ENCODE measurements around the gene FOCAD.

FOCAD gene

DNA sequence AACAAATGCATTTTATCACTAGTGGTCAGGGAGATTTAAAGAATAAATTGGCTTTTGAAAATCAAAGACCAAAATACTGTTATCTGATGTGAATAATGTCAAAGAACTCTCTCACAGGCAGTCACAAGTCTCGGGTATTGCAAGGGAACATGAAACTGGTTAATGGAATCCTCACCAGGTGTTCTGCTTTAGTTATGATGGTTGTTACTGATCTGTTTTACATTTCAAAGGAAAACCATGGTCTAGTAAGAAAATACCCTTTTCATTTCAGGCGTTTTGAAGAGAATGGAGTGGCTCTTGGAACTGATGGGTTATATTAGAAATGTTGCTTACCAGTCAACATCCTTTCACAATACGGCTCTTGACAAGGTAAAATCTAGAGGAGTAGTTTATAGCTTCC, 304.0 kb downstream of the FOCAD start:
- Histone ChIP-seq H3K27ac (ENCODE audit: low read depth, low read length) (no peak overlapping the region), H3K4me1 (ENCODE audit: control insufficient read depth, insufficient read depth, low read length) (peaks cover 7% of the 10 kb centered on the region), H3K4me3 (ENCODE audit: low read depth, low read length) (no peak overlapping the region), H3K9me3 (ENCODE audit: control insufficient read depth, insufficient read depth, low read depth, low read length) (no peaks in the 10 kb centered on the region), H3K27me3 (ENCODE audit: control insufficient read depth, insufficient read depth, low read length) (no peaks in the 10 kb centered on the region), H3K9ac (ENCODE audit: low read length) (no peak overlapping the region), H3K36me3 (ENCODE audit: control insufficient read depth, insufficient read depth, low read length) (peaks cover 23% of the 10 kb centered on the region)

DNA sequence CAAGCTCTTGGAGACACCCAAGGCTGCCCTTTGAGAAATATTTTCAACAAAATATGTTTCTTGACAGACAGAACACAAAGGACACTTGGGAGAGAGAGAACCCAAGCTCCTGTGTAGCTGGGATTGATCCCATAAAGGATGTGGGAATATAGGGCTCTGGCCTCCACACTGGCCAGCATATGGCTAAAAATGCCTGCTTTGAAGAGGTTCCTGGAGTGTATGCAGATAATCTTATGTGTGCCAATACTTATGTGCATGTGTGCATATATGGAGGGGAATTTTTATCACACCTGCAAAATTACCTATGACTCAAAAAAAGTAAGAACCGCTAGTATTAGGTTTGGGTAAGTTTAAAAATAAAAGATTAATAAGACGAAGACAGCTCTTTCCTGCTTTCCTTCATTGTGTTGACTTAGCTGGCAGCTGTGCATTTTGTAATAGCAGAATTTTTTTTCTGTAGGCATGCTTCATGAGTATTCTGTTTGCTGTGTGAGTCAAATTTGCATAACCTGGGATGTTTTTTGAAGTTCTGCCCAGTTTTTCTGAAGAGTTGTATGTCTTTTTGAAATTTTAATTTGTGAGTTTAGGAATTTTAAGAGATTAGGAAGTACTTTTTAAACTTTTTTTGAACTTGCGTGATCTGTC, 304.7 kb downstream of the FOCAD start:
- H3K27ac ChIP-seq (ENCODE audit: low read depth, low read length) = no peak overlapping the region
- peaks cover 22% of the 10 kb centered on the region for H3K36me3 ChIP-seq (ENCODE audit: control insufficient read depth, insufficient read depth, low read length)
- no peak overlapping the region for H3K4me3 ChIP-seq (ENCODE audit: low read depth, low read length)
- no peaks in the 10 kb centered on the region for H3K27me3 ChIP-seq (ENCODE audit: control insufficient read depth, insufficient read depth, low read length)
- H3K4me1 ChIP-seq (ENCODE audit: control insufficient read depth, insufficient read depth, low read length) = peaks cover 7% of the 10 kb centered on the region
- no peaks in the 10 kb centered on the region for H3K9me3 ChIP-seq (ENCODE audit: control insufficient read depth, insufficient read depth, low read depth, low read length)
- no peak overlapping the region for H3K9ac ChIP-seq (ENCODE audit: low read length)

DNA sequence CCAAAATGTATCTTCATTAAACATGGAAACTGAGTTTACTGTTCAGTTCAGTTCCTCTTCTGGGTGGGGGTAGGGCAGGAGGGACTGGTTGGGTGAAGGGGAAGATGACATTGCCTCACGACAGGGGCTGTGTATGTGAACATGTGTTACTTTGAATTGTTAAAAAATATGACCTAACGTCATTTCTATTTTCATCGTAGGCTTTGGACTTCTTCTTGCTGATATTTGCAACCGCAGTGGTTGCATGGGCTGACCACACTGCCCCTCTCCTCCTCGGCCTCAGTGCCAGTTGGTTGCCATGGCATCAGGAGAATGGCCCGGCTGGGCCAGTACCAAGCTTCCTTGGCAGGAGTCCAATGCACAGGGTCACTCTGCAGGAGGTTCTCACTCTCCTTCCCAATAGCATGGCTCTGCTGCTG, 305.9 kb downstream of the FOCAD start:
- H3K9me3 ChIP-seq (ENCODE audit: control insufficient read depth, insufficient read depth, low read depth, low read length) = no peaks in the 10 kb centered on the region
- H3K27ac ChIP-seq (ENCODE audit: low read depth, low read length) = no peak overlapping the region
- H3K36me3 ChIP-seq (ENCODE audit: control insufficient read depth, insufficient read depth, low read length) = peaks cover 22% of the 10 kb centered on the region
- no peaks in the 10 kb centered on the region for H3K27me3 ChIP-seq (ENCODE audit: control insufficient read depth, insufficient read depth, low read length)
- H3K4me1 ChIP-seq (ENCODE audit: control insufficient read depth, insufficient read depth, low read length) = peaks cover 7% of the 10 kb centered on the region
- H3K4me3 ChIP-seq (ENCODE audit: low read depth, low read length) = no peak overlapping the region
- H3K9ac ChIP-seq (ENCODE audit: low read length) = no peak overlapping the region

GRCh38 chr9:20990867-20991266, 306.8 kb downstream of the FOCAD start:
- peaks cover 22% of the 10 kb centered on the region for H3K36me3 ChIP-seq (ENCODE audit: control insufficient read depth, insufficient read depth, low read length)
- H3K9me3 ChIP-seq (ENCODE audit: control insufficient read depth, insufficient read depth, low read depth, low read length) = no peaks in the 10 kb centered on the region
- peaks cover 7% of the 10 kb centered on the region for H3K4me1 ChIP-seq (ENCODE audit: control insufficient read depth, insufficient read depth, low read length)
- H3K9ac ChIP-seq (ENCODE audit: low read length) = no peak overlapping the region
- no peaks in the 10 kb centered on the region for H3K27me3 ChIP-seq (ENCODE audit: control insufficient read depth, insufficient read depth, low read length)
- no peak overlapping the region for H3K4me3 ChIP-seq (ENCODE audit: low read depth, low read length)
- no peak overlapping the region for H3K27ac ChIP-seq (ENCODE audit: low read depth, low read length)

GRCh38 chr9:20994486-20994885, 310.4 kb downstream of the FOCAD start:
- Histone ChIP-seq H3K9me3 (ENCODE audit: control insufficient read depth, insufficient read depth, low read depth, low read length) (no peaks in the 10 kb centered on the region), H3K4me3 (ENCODE audit: low read depth, low read length) (no peak overlapping the region), H3K4me1 (ENCODE audit: control insufficient read depth, insufficient read depth, low read length) (no peaks in the 10 kb centered on the region), H3K27ac (ENCODE audit: low read depth, low read length) (no peak overlapping the region), H3K36me3 (ENCODE audit: control insufficient read depth, insufficient read depth, low read length) (peaks cover 11% of the 10 kb centered on the region), H3K27me3 (ENCODE audit: control insufficient read depth, insufficient read depth, low read length) (no peaks in the 10 kb centered on the region), H3K9ac (ENCODE audit: low read length) (no peak overlapping the region)

DNA sequence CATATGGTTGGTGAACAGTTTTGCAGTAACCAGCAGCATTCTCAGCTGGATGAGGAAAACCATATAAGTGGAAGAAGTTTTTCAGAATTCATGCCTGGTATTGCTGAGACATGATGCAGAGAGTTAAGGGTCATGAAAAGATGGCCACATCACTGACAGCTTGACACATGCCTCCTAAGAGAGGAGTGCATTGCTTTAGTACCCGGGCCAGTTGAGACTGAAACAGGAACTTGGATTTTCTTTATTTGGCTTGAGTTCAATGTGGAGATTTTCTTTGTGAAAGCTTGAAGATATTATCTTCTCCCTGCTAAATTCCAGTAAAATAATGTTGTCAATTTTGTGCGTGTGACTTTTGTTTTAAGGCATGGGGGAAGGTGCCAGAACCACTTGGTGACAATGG, 311.6 kb downstream of the FOCAD start:
- H3K4me3 ChIP-seq (ENCODE audit: low read depth, low read length) = no peak overlapping the region
- no peaks in the 10 kb centered on the region for H3K4me1 ChIP-seq (ENCODE audit: control insufficient read depth, insufficient read depth, low read length)
- no peaks in the 10 kb centered on the region for H3K27me3 ChIP-seq (ENCODE audit: control insufficient read depth, insufficient read depth, low read length)
- H3K9me3 ChIP-seq (ENCODE audit: control insufficient read depth, insufficient read depth, low read depth, low read length) = no peaks in the 10 kb centered on the region
- no peak overlapping the region for H3K27ac ChIP-seq (ENCODE audit: low read depth, low read length)
- H3K9ac ChIP-seq (ENCODE audit: low read length) = no peak overlapping the region
- H3K36me3 ChIP-seq (ENCODE audit: control insufficient read depth, insufficient read depth, low read length) = peaks cover 1% of the 10 kb centered on the region

DNA sequence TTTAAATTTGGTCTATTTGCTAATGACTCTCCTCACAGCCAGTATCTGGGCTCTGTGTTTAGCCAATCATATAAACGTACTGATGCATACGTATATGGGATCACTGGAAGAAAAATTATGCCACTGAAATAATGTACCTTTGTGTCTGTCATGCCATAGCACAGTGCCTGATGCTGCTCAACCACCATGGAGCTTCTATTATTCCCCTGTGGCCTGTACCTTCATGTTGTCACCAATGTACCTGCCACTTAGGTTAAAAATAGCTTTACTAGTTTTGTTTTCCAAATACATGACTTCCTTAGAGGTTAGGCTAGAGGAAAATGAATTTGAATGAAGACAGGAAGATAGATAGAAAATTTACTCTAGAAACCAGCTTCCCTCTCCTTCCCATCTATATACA, 312.8 kb downstream of the FOCAD start:
- H3K9me3 ChIP-seq (ENCODE audit: control insufficient read depth, insufficient read depth, low read depth, low read length) = no peaks in the 10 kb centered on the region
- no peaks in the 10 kb centered on the region; the same call in 1 of the 2 replicates for H3K36me3 ChIP-seq (ENCODE audit: control insufficient read depth, insufficient read depth, low read length)
- H3K27ac ChIP-seq (ENCODE audit: low read depth, low read length) = no peak overlapping the region
- no peaks in the 10 kb centered on the region for H3K4me1 ChIP-seq (ENCODE audit: control insufficient read depth, insufficient read depth, low read length)
- H3K27me3 ChIP-seq (ENCODE audit: control insufficient read depth, insufficient read depth, low read length) = no peaks in the 10 kb centered on the region
- no peak overlapping the region for H3K4me3 ChIP-seq (ENCODE audit: low read depth, low read length)
- no peak overlapping the region for H3K9ac ChIP-seq (ENCODE audit: low read length)

DNA sequence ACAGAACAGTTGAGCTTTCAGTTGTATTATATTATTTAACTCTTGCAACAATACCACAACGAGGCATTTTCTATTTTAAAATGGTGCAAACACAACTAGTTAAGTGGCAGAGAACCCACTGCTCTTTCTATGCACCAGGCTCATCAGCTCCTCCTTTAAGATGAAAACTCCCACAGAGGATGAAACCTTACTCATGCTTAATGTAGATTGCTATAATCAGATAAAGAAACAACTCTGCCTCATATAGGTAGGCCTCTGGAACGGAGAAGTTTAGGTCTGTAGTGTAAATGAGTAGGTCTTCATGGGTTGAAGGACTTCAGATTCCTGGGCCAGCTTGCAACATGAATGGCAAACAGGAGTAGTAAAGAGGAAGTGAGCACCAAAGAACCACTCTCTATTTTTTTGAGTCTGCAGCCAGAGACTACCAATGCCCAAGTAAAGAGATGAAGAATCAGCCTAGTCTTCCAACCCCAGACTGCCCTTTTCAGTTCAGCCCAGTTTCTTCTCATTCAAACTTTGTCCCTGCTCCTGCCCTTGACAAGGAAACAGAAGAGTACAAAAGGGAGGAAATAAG, 313.5 kb downstream of the FOCAD start:
- Histone ChIP-seq H3K27ac (ENCODE audit: low read depth, low read length) (no peak overlapping the region), H3K9ac (ENCODE audit: low read length) (no peak overlapping the region)

GRCh38 chr9:21001581-21001980, 317.5 kb downstream of the FOCAD start:
- H3K9ac ChIP-seq (ENCODE audit: low read length) = no peak overlapping the region
- no peak overlapping the region for H3K27ac ChIP-seq (ENCODE audit: low read depth, low read length)
- no peaks in the 10 kb centered on the region for H3K36me3 ChIP-seq (ENCODE audit: control insufficient read depth, insufficient read depth, low read length)
- no peaks in the 10 kb centered on the region for H3K4me1 ChIP-seq (ENCODE audit: control insufficient read depth, insufficient read depth, low read length)
- H3K4me3 ChIP-seq (ENCODE audit: low read depth, low read length) = no peak overlapping the region
- no peaks in the 10 kb centered on the region for H3K27me3 ChIP-seq (ENCODE audit: control insufficient read depth, insufficient read depth, low read length)
- no peaks in the 10 kb centered on the region for H3K9me3 ChIP-seq (ENCODE audit: control insufficient read depth, insufficient read depth, low read depth, low read length)

More for the DNA sequence above, 313.5 kb downstream of the FOCAD start:
- Histone ChIP-seq H3K9me3 (ENCODE audit: control insufficient read depth, insufficient read depth, low read depth, low read length) (no peaks in the 10 kb centered on the region), H3K27me3 (ENCODE audit: control insufficient read depth, insufficient read depth, low read length) (no peaks in the 10 kb centered on the region), H3K4me3 (ENCODE audit: low read depth, low read length) (no peak overlapping the region), H3K4me1 (ENCODE audit: control insufficient read depth, insufficient read depth, low read length) (no peaks in the 10 kb centered on the region), H3K36me3 (ENCODE audit: control insufficient read depth, insufficient read depth, low read length) (no peaks in the 10 kb centered on the region; the same call in 1 of the 2 replicates)

- Histone ChIP-seq H3K4me3 (ENCODE audit: low read depth, low read length) (no peak overlapping the region), H3K27ac (ENCODE audit: low read depth, low read length) (no peak overlapping the region), H3K9me3 (ENCODE audit: control insufficient read depth, insufficient read depth, low read depth, low read length) (no peaks in the 10 kb centered on the region), H3K4me1 (ENCODE audit: control insufficient read depth, insufficient read depth, low read length) (no peaks in the 10 kb centered on the region), H3K36me3 (ENCODE audit: control insufficient read depth, insufficient read depth, low read length) (no peaks in the 10 kb centered on the region), H3K27me3 (ENCODE audit: control insufficient read depth, insufficient read depth, low read length) (no peaks in the 10 kb centered on the region), H3K9ac (ENCODE audit: low read length) (no peak overlapping the region)
These were observed 318.0 kb downstream of the FOCAD start for GRCh38 chr9:21002040-21002439.

GRCh38 chr9:21015129-21015815, 331.2 kb downstream of the FOCAD start:
- Histone ChIP-seq H3K36me3 (ENCODE audit: control insufficient read depth, insufficient read depth, low read length) (no peaks in the 10 kb centered on the region), H3K4me1 (ENCODE audit: control insufficient read depth, insufficient read depth, low read length) (peaks cover 17% of the 10 kb centered on the region), H3K9ac (ENCODE audit: low read length) (no peak overlapping the region), H3K27ac (ENCODE audit: low read depth, low read length) (no peak overlapping the region), H3K27me3 (ENCODE audit: control insufficient read depth, insufficient read depth, low read length) (no peaks in the 10 kb centered on the region), H3K9me3 (ENCODE audit: control insufficient read depth, insufficient read depth, low read depth, low read length) (no peaks in the 10 kb centered on the region), H3K4me3 (ENCODE audit: low read depth, low read length) (no peak overlapping the region)
